Urinary bladder (tissue), 2 donors: ENCODE data around the gene FAM9C. TPM values are rescaled to one million over a fixed set of nuclear protein-coding genes. Genes with fewer than 3 reads are reported as not detected.

ENCODE experiments used
- polyA plus RNA-seq: library from polyadenylated mRNA; stranded (reverse); fragments of 200-250 nt; gene quantifications from one replicate; pipeline ENCODE4 v1.2.3, GENCODE V29; 2013
- total RNA-seq: library from RNA; depleted of rRNA; stranded (reverse); fragments of >200 nt; gene quantifications from one replicate; pipeline ENCODE4 v1.2.3, GENCODE V29; 2014
- donor health status: healthy.

Gene FAM9C
- total and polyA plus RNA-seq, 2 donors: 0.05 to 0.08 TPM

Other genes with a start within 250 kb of the FAM9C start
- gene TLR7, start 177.5 kb downstream of the FAM9C start, total RNA-seq: 3.9 TPM
- 0.23 TPM for gene TLR7, start 177.5 kb downstream of the FAM9C start, polyA plus RNA-seq
- gene TLR8, start 138.0 kb downstream of the FAM9C start, total RNA-seq: 1.7 TPM
- 1.8 TPM for gene TLR8, start 138.0 kb downstream of the FAM9C start, polyA plus RNA-seq
- 4,785 TPM for gene TMSB4X, start 69.5 kb downstream of the FAM9C start, total RNA-seq
- 4,487 TPM for gene TMSB4X, start 69.5 kb downstream of the FAM9C start, polyA plus RNA-seq